ENCODE measurements around the gene EDEM1.

The EDEM1 gene

DNA sequence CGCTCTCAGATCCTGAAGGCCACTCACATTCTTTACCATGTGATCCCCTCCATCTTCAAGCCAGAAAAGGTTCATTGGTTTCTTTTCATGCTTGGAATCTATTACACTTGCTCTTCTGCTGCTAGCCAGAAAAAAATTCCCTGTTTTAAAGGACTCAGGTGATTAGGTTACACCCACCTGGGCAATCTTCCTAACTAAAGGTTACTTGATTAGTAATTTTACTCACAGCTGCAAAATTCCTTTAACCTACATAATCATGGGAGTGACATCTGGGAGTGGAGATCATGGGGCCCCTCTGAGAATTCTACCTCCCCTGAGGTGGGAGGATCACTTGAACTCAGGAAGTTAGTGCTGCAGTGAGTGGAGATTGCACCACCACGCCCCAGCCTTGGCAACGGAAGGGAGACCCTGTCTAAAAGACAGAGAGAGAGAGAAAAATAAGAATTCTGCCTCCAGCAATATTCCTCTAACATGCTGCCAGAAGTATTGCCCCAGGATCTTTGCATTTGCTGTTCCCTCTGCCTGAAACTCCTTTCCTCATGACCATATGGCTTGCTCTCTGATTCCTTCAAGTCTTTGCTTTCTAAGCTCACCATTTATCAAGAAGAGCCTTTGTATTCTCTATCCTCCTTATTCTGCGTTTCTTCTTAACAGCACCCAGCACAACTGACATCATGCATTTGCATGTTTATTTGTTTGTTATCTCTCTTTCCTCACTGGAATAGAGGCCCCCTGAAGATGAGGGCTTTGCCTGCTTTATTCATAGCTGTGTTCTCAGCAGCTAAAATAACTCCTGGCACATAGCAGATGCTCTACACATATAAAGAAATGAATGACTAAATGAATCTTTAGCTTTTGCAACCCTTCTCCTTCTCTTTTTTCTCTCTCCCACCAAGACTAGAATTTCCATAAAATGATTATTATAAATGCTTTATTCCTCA is 68.2 kb downstream of the EDEM1 start:
- no peaks in the 10 kb centered on the region for H3K36me3 ChIP-seq (ENCODE audit: insufficient read depth, low read length)
- no peaks in the 10 kb centered on the region for H3K79me2 ChIP-seq (ENCODE audit: insufficient read depth, low read length)
- H3K4me2 ChIP-seq (ENCODE audit: insufficient read depth, low read length) = no peak overlapping the region
- H3K4me1 ChIP-seq (ENCODE audit: insufficient read depth, low read length) = no peaks in the 10 kb centered on the region
- H3K27ac ChIP-seq (ENCODE audit: low read length) = no peak overlapping the region
- DNase-seq (no peak), ATAC-seq (ENCODE audit: insufficient read depth, low read depth) (no peak)
- no peak overlapping the region for H3K9ac ChIP-seq (ENCODE audit: low read depth, low read length)
- no peaks in the 10 kb centered on the region for H3K9me3 ChIP-seq (ENCODE audit: insufficient read depth, low read length, severe bottlenecking)
- H3K27me3 ChIP-seq (ENCODE audit: insufficient read depth, low read length, poor library complexity) = no peaks in the 10 kb centered on the region
- no peak overlapping the region for H3K4me3 ChIP-seq (ENCODE audit: low read depth in 1 of 2, low read length in 2 of 2)
- H4K20me1 ChIP-seq (ENCODE audit: insufficient read depth, low read length) = no peaks in the 10 kb centered on the region
- no peak overlapping the region for H2AFZ ChIP-seq (ENCODE audit: low read depth, low read length)
- TF ChIP-seq EZH2 (IDR thresholded peaks at IDR 0.05; ENCODE audit: borderline replicate concordance, low read depth, low read length, severe bottlenecking) = no peak
- TF ChIP-seq, protein P1, sequence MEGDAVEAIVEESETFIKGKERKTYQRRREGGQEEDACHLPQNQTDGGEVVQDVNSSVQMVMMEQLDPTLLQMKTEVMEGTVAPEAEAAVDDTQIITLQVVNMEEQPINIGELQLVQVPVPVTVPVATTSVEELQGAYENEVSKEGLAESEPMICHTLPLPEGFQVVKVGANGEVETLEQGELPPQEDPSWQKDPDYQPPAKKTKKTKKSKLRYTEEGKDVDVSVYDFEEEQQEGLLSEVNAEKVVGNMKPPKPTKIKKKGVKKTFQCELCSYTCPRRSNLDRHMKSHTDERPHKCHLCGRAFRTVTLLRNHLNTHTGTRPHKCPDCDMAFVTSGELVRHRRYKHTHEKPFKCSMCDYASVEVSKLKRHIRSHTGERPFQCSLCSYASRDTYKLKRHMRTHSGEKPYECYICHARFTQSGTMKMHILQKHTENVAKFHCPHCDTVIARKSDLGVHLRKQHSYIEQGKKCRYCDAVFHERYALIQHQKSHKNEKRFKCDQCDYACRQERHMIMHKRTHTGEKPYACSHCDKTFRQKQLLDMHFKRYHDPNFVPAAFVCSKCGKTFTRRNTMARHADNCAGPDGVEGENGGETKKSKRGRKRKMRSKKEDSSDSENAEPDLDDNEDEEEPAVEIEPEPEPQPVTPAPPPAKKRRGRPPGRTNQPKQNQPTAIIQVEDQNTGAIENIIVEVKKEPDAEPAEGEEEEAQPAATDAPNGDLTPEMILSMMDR (IDR thresholded peaks at IDR 0.05; ENCODE audit: borderline replicate concordance, extremely low read depth, low read length, poor library complexity, severe bottlenecking) = no peak

DNA sequence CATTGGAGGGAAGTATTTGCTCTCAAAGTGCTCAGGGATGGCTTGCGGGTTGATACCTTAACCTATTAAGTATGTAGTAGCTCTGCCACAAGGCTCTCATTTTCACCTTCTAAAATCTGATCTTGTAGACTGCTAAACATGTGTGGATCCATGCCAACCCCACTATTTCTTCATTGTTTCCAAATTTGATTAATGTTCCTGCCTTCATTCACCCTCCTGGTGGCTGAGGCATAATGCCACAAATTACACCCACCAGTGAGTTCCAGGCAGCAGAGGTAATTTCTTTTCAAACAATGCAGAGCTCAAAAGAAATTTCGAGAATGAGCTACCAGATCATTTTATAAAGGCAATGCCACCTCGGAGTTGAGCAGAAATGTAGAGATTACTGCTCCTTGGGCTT is 71.0 kb downstream of the EDEM1 start:
- no peaks in the 10 kb centered on the region for H3K27me3 ChIP-seq (ENCODE audit: insufficient read depth, low read length, poor library complexity)
- H3K79me2 ChIP-seq (ENCODE audit: insufficient read depth, low read length) = no peaks in the 10 kb centered on the region
- DNase-seq (no peak), ATAC-seq (ENCODE audit: insufficient read depth, low read depth) (no peak)
- no peak overlapping the region for H3K4me3 ChIP-seq (ENCODE audit: low read depth in 1 of 2, low read length in 2 of 2)
- H3K27ac ChIP-seq (ENCODE audit: low read length) = no peak overlapping the region
- no peak overlapping the region for H3K9ac ChIP-seq (ENCODE audit: low read depth, low read length)
- no peak overlapping the region for H3K4me2 ChIP-seq (ENCODE audit: insufficient read depth, low read length)
- no peaks in the 10 kb centered on the region for H3K9me3 ChIP-seq (ENCODE audit: insufficient read depth, low read length, severe bottlenecking)
- H3K4me1 ChIP-seq (ENCODE audit: insufficient read depth, low read length) = no peaks in the 10 kb centered on the region
- H2AFZ ChIP-seq (ENCODE audit: low read depth, low read length) = no peak overlapping the region
- H4K20me1 ChIP-seq (ENCODE audit: insufficient read depth, low read length) = no peaks in the 10 kb centered on the region
- no peak for TF ChIP-seq EZH2 (IDR thresholded peaks at IDR 0.05; ENCODE audit: borderline replicate concordance, low read depth, low read length, severe bottlenecking)
- TF ChIP-seq, protein P1 (IDR thresholded peaks at IDR 0.05; ENCODE audit: borderline replicate concordance, extremely low read depth, low read length, poor library complexity, severe bottlenecking) = no peak
- no peaks in the 10 kb centered on the region for H3K36me3 ChIP-seq (ENCODE audit: insufficient read depth, low read length)

DNA sequence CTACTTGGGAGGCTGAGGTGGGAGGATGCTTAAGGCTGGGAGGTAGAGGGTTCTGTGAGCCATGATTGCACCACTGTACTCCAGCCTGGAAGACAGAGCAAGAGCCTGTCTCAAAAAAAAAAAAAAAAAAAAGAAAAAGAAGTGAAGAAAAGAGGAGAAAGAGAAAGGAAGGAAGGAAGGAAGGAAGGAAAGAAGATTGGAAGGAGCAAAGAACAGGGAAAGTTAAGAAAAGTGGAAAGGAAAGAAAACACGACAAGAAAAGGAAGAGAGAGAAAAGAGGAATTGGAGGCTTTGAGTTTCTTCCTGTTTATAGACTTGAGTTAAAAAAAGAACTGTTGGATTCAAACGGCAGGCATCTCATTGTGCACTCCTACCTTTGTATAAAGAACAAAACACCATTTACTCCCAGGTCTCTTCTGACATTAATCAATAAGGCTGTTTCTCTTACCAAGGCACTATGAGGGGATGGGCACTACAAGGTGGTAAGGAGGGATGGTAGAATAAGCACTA is 73.5 kb downstream of the EDEM1 start:
- Histone ChIP-seq H3K9me3 (ENCODE audit: insufficient read depth, low read length, severe bottlenecking) (no peaks in the 10 kb centered on the region), H3K4me1 (ENCODE audit: insufficient read depth, low read length) (no peaks in the 10 kb centered on the region), H3K9ac (ENCODE audit: low read depth, low read length) (no peak overlapping the region), H2AFZ (ENCODE audit: low read depth, low read length) (peak overlapping the region; percentile 10; the same call in 1 of the 2 replicates), H3K79me2 (ENCODE audit: insufficient read depth, low read length) (no peaks in the 10 kb centered on the region), H3K27ac (ENCODE audit: low read length) (no peak overlapping the region), H3K36me3 (ENCODE audit: insufficient read depth, low read length) (no peaks in the 10 kb centered on the region), H3K27me3 (ENCODE audit: insufficient read depth, low read length, poor library complexity) (no peaks in the 10 kb centered on the region), H3K4me2 (ENCODE audit: insufficient read depth, low read length) (no peak overlapping the region), H3K4me3 (ENCODE audit: low read depth in 1 of 2, low read length in 2 of 2) (no peak overlapping the region), H4K20me1 (ENCODE audit: insufficient read depth, low read length) (no peaks in the 10 kb centered on the region)
- ATAC-seq (ENCODE audit: insufficient read depth, low read depth) (no peak), DNase-seq (no peak)
- no peak for TF ChIP-seq EZH2 (IDR thresholded peaks at IDR 0.05; ENCODE audit: borderline replicate concordance, low read depth, low read length, severe bottlenecking)
- TF ChIP-seq, protein P1 (IDR thresholded peaks at IDR 0.05; ENCODE audit: borderline replicate concordance, extremely low read depth, low read length, poor library complexity, severe bottlenecking) = no peak
